GM19328 (cell line): ENCODE measurements around the gene C11orf52.

ENCODE experiments used
- ATAC-seq: cut with Tn5 transposase; IDR thresholded peaks from one replicate; pipeline ENCODE4 v1.9.1; 2021; ENCODE audit warnings: mild to moderate bottlenecking, moderate library complexity; ENCODE audit not compliant: unreplicated experiment

C11orf52 gene

GRCh38 chr11:111969344-111969743 lies 50.6 kb downstream of the C11orf52 start:
- no peak for ATAC-seq

- no peak for ATAC-seq
Observed at GRCh38 chr11:111974446-111974845, 55.7 kb downstream of the C11orf52 start.

GRCh38 chr11:111975076-111975806 lies 56.5 kb downstream of the C11orf52 start:
- ATAC-seq: no peak

GRCh38 chr11:111976119-111976766 lies 57.5 kb downstream of the C11orf52 start:
- no peak for ATAC-seq
